HL-60 (cell line): ENCODE data around the gene FMNL2.

Experiments
- DNase-seq, 2 experiments: peaks; one replicate each; pipeline ENCODE4 v3.0.0-alpha.2; 2010 to 2020; ENCODE audit warnings: low read depth in 1 of 2, low spot score in 1 of 2
- H3K27ac ChIP-seq: fragments of 250-450 bp; sonication (Bioruptor Pico); replicated peaks from 2 replicates; pipeline ENCODE4 v1.5.1; 2020; ENCODE audit warnings: mild to moderate bottlenecking, moderate library complexity
- H3K27me3 ChIP-seq: fragments of 250-450 bp; sonication (Bioruptor Pico); 2 replicates; pipeline ENCODE4 v1.5.1; 2021; ENCODE audit warnings: mild to moderate bottlenecking, moderate library complexity; ENCODE audit not compliant: insufficient read depth, poor library complexity, severe bottlenecking
- H3K4me3 ChIP-seq: replicated peaks from 2 replicates; pipeline ENCODE4 v1.5.1; 2011; ENCODE audit warnings: mild to moderate bottlenecking, control low read depth, low read length; ENCODE audit not compliant: insufficient read depth
- GABPA ChIP-seq: IDR thresholded peaks from 2 replicates; pipeline ENCODE4 v1.6.1; 2012; ENCODE audit warnings: low read depth
- POLR2AphosphoS5 ChIP-seq: IDR thresholded peaks from 2 replicates; pipeline ENCODE4 v1.6.1; 2012; ENCODE audit warnings: low read depth
- REST ChIP-seq: IDR thresholded peaks from 2 replicates; pipeline ENCODE4 v1.6.1; 2012; ENCODE audit warnings: low read depth; ENCODE audit not compliant: insufficient replicate concordance
- SPI1 ChIP-seq: IDR thresholded peaks from 2 replicates; pipeline ENCODE4 v1.6.1; 2012; ENCODE audit warnings: low read depth, mild to moderate bottlenecking, borderline replicate concordance
- TF ChIP-seq, protein P1 (sequence below): IDR thresholded peaks from one replicate; pipeline ENCODE4 v1.5.1; 2011; ENCODE audit warnings: low read length, control low read depth, inconsistent platforms; ENCODE audit not compliant: insufficient read depth

The FMNL2 gene

GRCh38 chr2:152441961-152442360 lies 107.0 kb downstream of the FMNL2 start:
- Histone ChIP-seq H3K27ac (no peak overlapping the region), H3K27me3 (no peaks in the 10 kb centered on the region), H3K4me3 (no peak overlapping the region)
- TF ChIP-seq, protein P1, sequence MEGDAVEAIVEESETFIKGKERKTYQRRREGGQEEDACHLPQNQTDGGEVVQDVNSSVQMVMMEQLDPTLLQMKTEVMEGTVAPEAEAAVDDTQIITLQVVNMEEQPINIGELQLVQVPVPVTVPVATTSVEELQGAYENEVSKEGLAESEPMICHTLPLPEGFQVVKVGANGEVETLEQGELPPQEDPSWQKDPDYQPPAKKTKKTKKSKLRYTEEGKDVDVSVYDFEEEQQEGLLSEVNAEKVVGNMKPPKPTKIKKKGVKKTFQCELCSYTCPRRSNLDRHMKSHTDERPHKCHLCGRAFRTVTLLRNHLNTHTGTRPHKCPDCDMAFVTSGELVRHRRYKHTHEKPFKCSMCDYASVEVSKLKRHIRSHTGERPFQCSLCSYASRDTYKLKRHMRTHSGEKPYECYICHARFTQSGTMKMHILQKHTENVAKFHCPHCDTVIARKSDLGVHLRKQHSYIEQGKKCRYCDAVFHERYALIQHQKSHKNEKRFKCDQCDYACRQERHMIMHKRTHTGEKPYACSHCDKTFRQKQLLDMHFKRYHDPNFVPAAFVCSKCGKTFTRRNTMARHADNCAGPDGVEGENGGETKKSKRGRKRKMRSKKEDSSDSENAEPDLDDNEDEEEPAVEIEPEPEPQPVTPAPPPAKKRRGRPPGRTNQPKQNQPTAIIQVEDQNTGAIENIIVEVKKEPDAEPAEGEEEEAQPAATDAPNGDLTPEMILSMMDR = no peak
- TF ChIP-seq SPI1 (no peak), POLR2AphosphoS5 (no peak), REST (no peak), GABPA (no peak)
- DNase-seq = no peak

- Histone ChIP-seq H3K4me3 (no peak overlapping the region), H3K27ac (no peak overlapping the region), H3K27me3 (no peaks in the 10 kb centered on the region)
- TF ChIP-seq GABPA (no peak), POLR2AphosphoS5 (no peak), SPI1 (no peak), REST (no peak)
- TF ChIP-seq, protein P1 = no peak
- no peak for DNase-seq
Measured at GRCh38 chr2:152443771-152444170, 108.8 kb downstream of the FMNL2 start.

DNA sequence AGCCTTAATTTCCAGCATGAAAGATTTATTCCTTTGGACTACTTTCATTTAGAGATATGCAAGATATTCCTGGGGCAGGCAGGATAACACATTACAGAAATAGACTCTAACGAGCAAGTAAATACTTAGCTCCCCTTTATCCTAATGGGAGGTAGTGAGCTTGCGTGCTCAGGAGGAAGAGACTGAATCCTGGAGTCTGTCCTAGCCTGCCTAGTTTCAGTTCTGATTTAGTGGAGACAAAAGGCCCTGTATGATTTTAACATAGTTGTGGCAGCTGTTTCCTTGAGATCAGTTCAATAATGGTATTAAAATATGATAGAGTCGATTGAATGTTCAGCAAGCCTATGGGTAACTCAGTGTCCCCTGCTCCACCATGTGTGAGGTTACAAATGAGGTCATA lies 109.5 kb downstream of the FMNL2 start:
- no peaks in the 10 kb centered on the region for H3K27me3 ChIP-seq
- DNase-seq = no peak
- H3K4me3 ChIP-seq = no peak overlapping the region
- no peak for TF ChIP-seq POLR2AphosphoS5
- TF ChIP-seq REST = no peak
- no peak for TF ChIP-seq SPI1
- TF ChIP-seq, protein P1 = no peak
- TF ChIP-seq GABPA = no peak
- no peak overlapping the region for H3K27ac ChIP-seq
